HL-60/S4 (cell line): ENCODE data around the gene FAU.

Experiments
- in situ Hi-C: fragments of 300-500 bp; cut with MboI; formaldehyde crosslinking; loops from 2 replicates; pipeline ENCODE4 v1.14.3; 2022; ENCODE audit warnings: low sequenced_read_pairs

FAU gene

DNA sequence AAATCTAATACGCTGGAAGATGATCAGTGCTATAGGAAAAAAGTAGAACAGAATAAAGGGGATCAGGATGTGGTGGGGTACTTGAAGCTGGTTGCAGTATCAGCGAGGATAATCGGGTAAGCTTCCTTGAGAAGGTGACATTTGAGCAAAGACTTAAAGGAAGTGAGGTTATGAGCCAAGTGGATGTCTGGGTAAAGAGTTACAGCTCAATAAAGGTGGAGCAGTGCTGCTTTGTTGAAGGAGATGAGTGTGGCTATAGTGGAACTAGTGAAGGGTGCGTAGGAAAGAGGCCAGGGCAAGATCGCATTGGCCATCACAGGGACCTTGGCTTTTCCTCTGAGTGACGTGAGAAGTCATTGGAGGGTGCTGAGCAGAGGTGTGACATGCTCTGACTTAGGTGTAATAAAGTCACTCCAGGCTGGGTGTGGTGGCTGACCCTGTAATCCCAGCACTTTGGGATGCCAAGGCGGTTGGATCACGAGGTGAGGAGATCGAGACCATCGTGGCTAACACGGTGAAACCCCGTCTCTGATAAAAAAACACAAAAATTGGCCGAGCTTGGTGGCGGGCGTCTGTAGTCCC, 14.7 kb upstream of the FAU start:
- in situ Hi-C loops, result no loop called here

DNA sequence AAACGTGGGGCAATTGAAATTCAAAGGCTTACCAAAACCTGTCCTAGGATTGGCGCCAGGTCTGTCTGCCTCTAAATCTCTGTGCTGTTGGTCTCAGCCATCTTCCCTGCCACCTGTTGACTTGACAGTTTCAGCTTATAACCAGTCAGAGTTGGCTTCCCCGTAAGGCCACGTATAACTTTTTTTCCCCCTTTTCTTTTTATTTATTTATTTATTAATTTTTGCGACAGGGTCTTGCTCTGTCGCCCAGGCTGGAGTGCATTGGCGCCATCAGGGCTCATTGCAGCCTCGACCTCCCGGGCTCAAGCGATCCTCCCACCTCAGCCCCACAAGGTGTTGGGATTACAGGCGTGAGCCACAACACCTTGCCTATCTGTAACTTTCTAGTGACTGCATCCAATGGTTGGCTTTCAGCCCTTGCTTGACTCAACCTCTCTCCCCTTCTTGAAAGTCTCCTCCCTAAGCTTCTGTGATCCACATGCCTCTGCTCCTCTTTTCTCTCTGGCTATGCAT, 13.8 kb upstream of the FAU start:
- in situ Hi-C loops, result no loop called here

- in situ Hi-C loops, result no loop called here
Measured at GRCh38 chr11:65134952-65135632, 13.2 kb upstream of the FAU start.

DNA sequence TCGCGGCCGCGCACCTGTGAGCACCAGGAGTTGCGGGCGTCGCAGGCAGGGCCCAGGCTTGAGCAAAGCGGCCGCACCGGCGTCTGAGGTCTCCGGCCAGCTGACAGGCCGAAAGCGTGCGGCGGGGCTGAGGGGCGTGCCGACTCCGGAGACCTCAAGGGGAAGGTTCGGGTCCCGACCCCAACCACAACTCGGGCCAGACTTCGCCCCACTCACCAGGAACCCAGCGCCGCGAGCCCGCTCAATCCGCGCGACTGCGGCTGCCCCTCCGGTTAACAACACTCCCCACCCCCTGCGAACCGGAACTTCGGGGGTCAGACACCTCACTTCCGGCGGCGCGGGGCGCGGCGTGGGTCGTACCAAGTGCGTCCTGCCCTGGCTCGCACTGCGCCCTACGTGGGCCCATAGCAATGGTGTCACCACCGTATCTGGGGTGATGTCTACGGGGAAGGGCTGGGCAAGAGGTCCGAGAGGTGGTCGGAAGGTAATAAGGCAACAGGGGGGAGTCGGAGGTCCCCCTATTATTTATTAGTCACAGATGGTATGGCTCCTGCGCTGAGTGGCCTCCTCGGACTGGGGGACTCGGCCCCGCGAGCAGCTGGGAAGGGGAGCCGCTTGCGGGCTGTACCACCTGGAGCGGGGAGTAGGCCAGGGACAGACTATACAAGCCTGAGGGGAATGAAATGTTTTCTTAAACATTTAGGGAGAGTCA, 12.5 kb upstream of the FAU start, which contains the start of gene SYVN1:
TSS of gene SYVN1 (minus strand) at position 280 of the 712 bp plus-strand sequence. CDS start 918 bp downstream, outside the sequence.
- in situ Hi-C loops, result no loop called here

- in situ Hi-C loops, result no loop called here
Measured at GRCh38 chr11:65133724-65134123, 11.8 kb upstream of the FAU start.

DNA sequence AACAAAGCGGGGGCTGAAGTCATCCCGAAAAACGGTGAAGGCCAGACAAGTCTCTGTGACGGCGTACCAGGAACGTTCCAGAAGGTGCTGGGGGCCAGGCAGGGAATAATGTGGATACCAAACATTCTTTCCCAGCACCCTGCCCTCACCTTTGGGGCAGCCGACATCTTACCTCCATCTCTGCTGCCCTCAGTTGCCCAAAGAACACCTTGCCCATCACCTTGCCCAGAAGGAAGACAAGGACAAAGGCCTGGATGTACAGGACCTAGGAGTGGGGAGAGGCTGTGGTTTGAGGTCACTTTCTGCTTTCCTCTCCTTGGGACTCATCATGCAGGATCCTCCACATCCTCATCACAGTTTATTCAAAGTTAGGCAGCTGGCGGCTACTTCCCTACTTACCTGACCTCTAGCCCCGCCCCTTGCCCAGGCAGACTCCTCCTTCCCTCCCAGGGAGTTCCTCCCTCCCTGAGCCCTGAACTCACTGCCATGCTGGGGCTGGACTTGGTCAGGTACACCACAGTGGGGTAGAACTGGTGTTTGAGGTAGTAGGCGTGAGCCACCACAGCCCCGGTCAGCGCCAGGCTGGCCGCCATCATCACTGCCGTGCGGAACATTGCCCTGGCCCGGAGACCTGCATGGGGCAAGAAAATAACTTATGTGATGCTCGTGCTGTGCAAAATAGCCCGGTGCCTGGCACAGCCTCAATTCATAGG, 11.2 kb upstream of the FAU start:
- in situ Hi-C loops, result no loop called here

GRCh38 chr11:65132238-65132987, 10.5 kb upstream of the FAU start:
- in situ Hi-C loops, result no loop called here

- in situ Hi-C loops, result no loop called here
Measured at GRCh38 chr11:65131895-65132237, 9.9 kb upstream of the FAU start.

DNA sequence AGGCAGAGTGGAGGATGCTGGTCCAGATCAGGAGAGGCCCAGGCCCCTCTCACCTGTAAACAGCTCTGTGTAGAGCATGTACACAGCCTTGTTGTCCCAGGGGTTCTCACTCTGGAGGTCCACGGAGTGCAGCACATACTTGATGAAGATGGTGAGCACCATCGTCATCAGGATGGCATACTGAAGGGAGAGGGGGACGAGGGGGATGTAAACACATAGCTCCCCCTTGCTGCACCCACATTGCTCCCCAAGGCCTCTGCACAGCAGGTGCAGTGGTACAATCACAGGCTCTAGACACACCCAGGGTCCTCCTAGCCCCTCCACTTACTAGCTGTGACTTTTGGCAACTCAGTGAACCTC, 9.5 kb upstream of the FAU start:
- in situ Hi-C loops, result no loop called here

GRCh38 chr11:65130631-65131416, 8.9 kb upstream of the FAU start:
- in situ Hi-C loops, result no loop called here

DNA sequence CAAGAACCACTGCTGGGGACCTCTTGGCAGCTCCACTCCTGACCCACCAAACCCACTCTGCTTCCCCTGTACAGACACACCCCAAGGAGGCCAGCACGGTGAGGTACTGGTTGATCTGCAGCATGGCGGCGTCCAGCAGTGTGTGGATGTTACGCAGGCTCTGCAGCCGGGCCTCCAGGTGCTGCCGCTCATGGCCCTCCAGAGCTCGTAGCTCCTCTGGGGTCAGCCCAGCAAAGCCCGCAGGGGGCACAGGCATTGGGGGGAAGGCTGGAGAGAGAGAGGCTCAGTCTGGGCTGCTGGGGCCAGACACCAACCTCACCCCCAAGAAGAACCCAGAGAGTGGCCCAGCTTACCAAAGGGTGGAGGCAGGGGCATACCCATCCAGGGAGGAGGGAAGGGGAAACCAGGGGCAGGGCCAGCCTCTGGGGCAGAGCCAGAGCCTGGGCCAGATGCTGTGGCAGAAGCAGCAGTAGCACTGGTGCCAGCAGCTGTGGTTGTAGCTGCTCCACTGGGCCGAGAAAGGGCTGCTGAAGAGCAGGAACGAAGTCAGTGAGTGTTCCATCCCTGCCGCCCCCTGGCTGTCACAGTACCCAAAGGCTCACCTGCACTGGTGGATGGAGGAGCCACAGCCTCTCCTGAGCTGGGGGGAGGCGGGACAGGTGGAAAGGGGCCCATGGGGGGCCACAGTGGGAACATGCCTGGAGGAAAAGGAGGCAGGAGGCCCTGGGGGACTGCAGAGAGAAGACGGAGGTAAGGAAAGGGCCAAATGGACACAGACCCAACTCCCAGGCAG, 7.9 kb upstream of the FAU start:
- in situ Hi-C loops, result no loop called here

- in situ Hi-C loops, result no loop called here
Measured at GRCh38 chr11:65128182-65129145, 6.5 kb upstream of the FAU start.

GRCh38 chr11:65127473-65128181, 5.7 kb upstream of the FAU start:
- in situ Hi-C loops, result no loop called here

- in situ Hi-C loops, result no loop called here
Measured at GRCh38 chr11:65126624-65127274, 4.8 kb upstream of the FAU start.

DNA sequence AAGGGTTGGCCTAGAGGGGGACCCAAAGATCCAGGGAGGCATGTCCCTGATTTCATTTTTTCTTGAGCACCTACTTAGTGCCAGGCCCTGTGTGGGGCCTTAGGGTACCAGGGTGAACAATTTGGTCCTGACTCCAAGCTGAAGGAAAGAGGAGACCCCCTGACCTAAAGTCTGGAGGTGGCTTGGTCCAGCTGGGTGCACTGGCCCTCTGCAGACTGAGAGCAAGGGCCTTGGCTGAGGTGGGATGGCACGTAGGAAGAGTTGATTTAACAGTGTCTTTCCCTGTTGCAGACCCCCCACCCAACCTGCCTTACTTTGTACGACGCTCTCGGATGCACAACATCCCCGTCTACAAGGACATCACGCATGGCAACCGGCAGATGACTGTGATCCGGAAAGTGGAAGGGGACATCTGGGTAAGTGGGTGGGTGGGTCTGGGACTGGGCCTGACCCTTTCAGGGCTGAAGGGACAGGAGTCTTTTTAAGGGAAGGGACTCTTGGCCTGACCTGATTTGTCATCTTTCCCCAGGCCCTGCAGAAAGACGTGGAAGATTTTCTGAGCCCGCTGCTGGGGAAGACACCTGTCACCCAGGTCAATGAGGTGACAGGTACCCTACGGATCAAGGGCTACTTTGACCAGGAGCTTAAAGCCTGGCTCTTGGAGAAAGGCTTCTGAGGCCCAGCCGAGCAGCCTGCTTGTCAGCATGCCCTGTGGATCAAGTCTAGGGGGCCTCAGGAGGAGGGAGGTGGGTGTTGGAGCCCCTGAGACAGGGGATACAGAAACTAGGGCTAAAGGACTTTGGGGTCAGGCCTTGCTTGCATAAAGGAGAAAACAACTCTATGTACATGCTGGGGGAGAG, 3.5 kb upstream of the FAU start:
- in situ Hi-C loops, result no loop called here
